Neuronal stem cell (in vitro differentiated cells): ENCODE measurements around the gene HERC2.
"Not testable (repeated sequence)": the region's sequence is repeated elsewhere in the genome, so short reads cannot be mapped to it uniquely, and the experiment has no call there.

Experiments
- DNase-seq: peaks from one replicate; pipeline ENCODE4 v3.0.0-alpha.2; 2013; ENCODE audit warnings: low spot score
- H2AFZ ChIP-seq: one replicate; pipeline ENCODE4 v1.6.1; 2013; ENCODE audit warnings: mild to moderate bottlenecking, low read length, inconsistent platforms
- H2AK5ac ChIP-seq: 2 replicates; pipeline ENCODE4 v1.6.1; 2013; ENCODE audit warnings: low read depth, mild to moderate bottlenecking, inconsistent platforms, low read length, moderate library complexity, mixed read lengths
- H2BK120ac ChIP-seq: 2 replicates; pipeline ENCODE4 v1.6.1; 2013; ENCODE audit warnings: low read depth, mild to moderate bottlenecking, inconsistent platforms, low read length, moderate library complexity, mixed read lengths
- H2BK12ac ChIP-seq: one replicate; pipeline ENCODE4 v1.6.1; 2013; ENCODE audit warnings: low read length, inconsistent platforms
- H2BK15ac ChIP-seq: 2 replicates; pipeline ENCODE4 v1.6.1; 2013; ENCODE audit warnings: mild to moderate bottlenecking, low read length, inconsistent platforms, mixed read lengths
- H2BK5ac ChIP-seq: one replicate; pipeline ENCODE4 v1.6.1; 2013; ENCODE audit warnings: inconsistent platforms, mild to moderate bottlenecking, low read length, moderate library complexity
- H3K14ac ChIP-seq: one replicate; pipeline ENCODE4 v1.6.1; 2013; ENCODE audit warnings: low read length, inconsistent platforms
- H3K18ac ChIP-seq: 2 replicates; pipeline ENCODE4 v1.6.1; 2013; ENCODE audit warnings: low read length, inconsistent platforms
- H3K23ac ChIP-seq: 2 replicates; pipeline ENCODE4 v1.6.1; 2013; ENCODE audit warnings: low read depth, mild to moderate bottlenecking, mixed read lengths, low read length, inconsistent platforms; ENCODE audit not compliant: poor library complexity
- H3K27ac ChIP-seq: replicated peaks from 3 replicates; pipeline ENCODE4 v1.5.1; 2013; ENCODE audit warnings: low read length, inconsistent platforms
- H3K27me3 ChIP-seq, 3 experiments: 2 replicates each; pipeline ENCODE4 v1.6.1; 2013; ENCODE audit warnings: low read length in 3 of 3, mild to moderate bottlenecking in 2 of 3, inconsistent platforms in 1 of 3, low read depth in 1 of 3, mixed read lengths in 1 of 3, moderate library complexity in 1 of 3; ENCODE audit not compliant: control insufficient read depth in 3 of 3, insufficient read depth in 3 of 3
- H3K36me3 ChIP-seq, 2 donors: replicated peaks in 1 of 2; 2 replicates each; pipeline ENCODE4 v1.6.1; 2013; ENCODE audit warnings: low read length in 2 of 2; ENCODE audit not compliant: control insufficient read depth in 2 of 2, insufficient read depth in 2 of 2
- H3K4ac ChIP-seq: 2 replicates; pipeline ENCODE4 v1.6.1; 2013; ENCODE audit warnings: inconsistent platforms, mild to moderate bottlenecking, low read length, moderate library complexity
- H3K4me1 ChIP-seq, 2 donors: 1 replicate in 1 of 2; 2 replicates in 1 of 2; pipeline ENCODE4 v1.6.1; 2013; ENCODE audit warnings: low read length in 2 of 2, low read depth in 1 of 2; ENCODE audit not compliant: control insufficient read depth in 2 of 2, insufficient read depth in 1 of 2
- H3K4me2 ChIP-seq: one replicate; pipeline ENCODE4 v1.6.1; 2013; ENCODE audit warnings: mild to moderate bottlenecking, low read length, inconsistent platforms; ENCODE audit not compliant: insufficient read depth, poor library complexity, severe bottlenecking
- H3K4me3 ChIP-seq, 2 donors: 2 replicates each; pipeline ENCODE4 v1.5.1; 2013; ENCODE audit warnings: low read length in 2 of 2, mild to moderate bottlenecking in 2 of 2, inconsistent platforms in 1 of 2, moderate library complexity in 1 of 2
- H3K79me1 ChIP-seq: one replicate; pipeline ENCODE4 v1.6.1; 2013; ENCODE audit warnings: low read depth, mild to moderate bottlenecking, inconsistent platforms, low read length, moderate library complexity
- H3K9ac ChIP-seq: one replicate; pipeline ENCODE4 v1.6.1; 2013; ENCODE audit warnings: mild to moderate bottlenecking, low read depth, low read length, inconsistent platforms; ENCODE audit not compliant: poor library complexity
- H3K9me3 ChIP-seq, 2 donors: replicated peaks in 1 of 2; 2 replicates each; pipeline versions ENCODE3 to v1.6.1; 2013; ENCODE audit warnings: low read length in 2 of 2, mild to moderate bottlenecking in 2 of 2, inconsistent platforms in 1 of 2, low read depth in 1 of 2, mixed read lengths in 1 of 2, moderate library complexity in 1 of 2; ENCODE audit not compliant: control insufficient read depth in 2 of 2, insufficient read depth in 1 of 2
- H4K8ac ChIP-seq: one replicate; pipeline ENCODE4 v1.6.1; 2013; ENCODE audit warnings: low read depth, mild to moderate bottlenecking, inconsistent platforms, low read length, moderate library complexity
- H4K91ac ChIP-seq: one replicate; pipeline ENCODE4 v1.6.1; 2013; ENCODE audit warnings: low read length, low read depth, mild to moderate bottlenecking, inconsistent platforms; ENCODE audit not compliant: poor library complexity
- WGBS, 2 donors: extraction: QIAGEN DNeasy Blood & Tissue Kit; methylation state at CpG; one replicate each; pipeline ENCODE4 v1.1.7; 2013; ENCODE audit warnings: missing lambda C conversion rate in 2 of 2, mixed read lengths in 1 of 2; ENCODE audit not compliant: insufficient read length in 2 of 2, insufficient replicate concordance in 1 of 2; ENCODE audit errors: extremely low coverage in 2 of 2; 5-methylcytosine and 5-hydroxymethylcytosine counted together

Gene HERC2

DNA sequence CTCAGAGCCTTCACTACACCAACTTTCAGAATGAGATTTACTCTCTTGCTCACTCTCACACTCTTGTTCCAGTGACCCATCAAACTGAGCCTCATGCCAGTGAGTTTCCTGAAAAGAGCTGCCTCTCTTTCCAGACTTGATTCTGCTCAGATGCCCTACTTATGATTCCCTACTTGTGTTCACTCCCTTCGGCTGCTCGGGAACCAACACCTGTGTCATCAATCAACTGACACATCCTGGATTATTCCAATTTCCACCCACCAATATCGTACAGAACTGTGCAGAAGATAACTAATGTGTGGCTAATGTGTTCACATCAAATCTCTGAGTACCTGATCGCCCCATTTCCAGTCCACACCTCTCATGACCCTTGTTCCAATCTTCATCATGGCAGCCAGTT lies 100.3 kb downstream of the HERC2 start:
- not testable (repeated sequence) for H3K14ac ChIP-seq, H3K23ac ChIP-seq, H4K91ac ChIP-seq, H3K4me2 ChIP-seq, H3K27me3 ChIP-seq, H2AFZ ChIP-seq, H2BK5ac ChIP-seq, H2BK120ac ChIP-seq, H2AK5ac ChIP-seq, H3K9ac ChIP-seq, H3K79me1 ChIP-seq, H3K4me3 ChIP-seq, H2BK12ac ChIP-seq, H2BK15ac ChIP-seq, H3K9me3 ChIP-seq, H4K8ac ChIP-seq, H3K4ac ChIP-seq, DNase-seq, H3K4me1 ChIP-seq, H3K27ac ChIP-seq, H3K18ac ChIP-seq
- no CpG with 5 or more reads among the region's 4 CpGs for whole genome bisulfite sequencing, 2 donors
- peaks cover 6 to 53% of the 10 kb centered on the region in 2 donors for H3K36me3 ChIP-seq

- Histone ChIP-seq H3K9me3 (no peaks in the 10 kb centered on the region), H2AFZ (no peak overlapping the region), H2BK5ac (no peak overlapping the region), H3K4me1 (no peaks in the 10 kb centered on the region), H2BK12ac (no peak overlapping the region), H3K14ac (no peak overlapping the region), H3K23ac (no peak overlapping the region), H2AK5ac (no peak overlapping the region), H3K27ac (no peak overlapping the region), H3K9ac (no peak overlapping the region), H4K8ac (no peak overlapping the region), H2BK15ac (no peak overlapping the region), H3K18ac (no peak overlapping the region), H3K27me3 (no peaks in the 10 kb centered on the region), H3K4me2 (no peak overlapping the region), H3K4ac (no peak overlapping the region), H3K79me1 (no peaks in the 10 kb centered on the region), H3K4me3 (no peak overlapping the region), H2BK120ac (no peak overlapping the region), H3K36me3 (peaks cover 10 to 54% of the 10 kb centered on the region in 2 donors), H4K91ac (no peak overlapping the region)
- WGBS, 2 donors = no CpG with 5 or more reads among the region's 10 CpGs
- DNase-seq = no peak
Measured at GRCh38 chr15:28219116-28219515, 102.9 kb downstream of the HERC2 start.

DNA sequence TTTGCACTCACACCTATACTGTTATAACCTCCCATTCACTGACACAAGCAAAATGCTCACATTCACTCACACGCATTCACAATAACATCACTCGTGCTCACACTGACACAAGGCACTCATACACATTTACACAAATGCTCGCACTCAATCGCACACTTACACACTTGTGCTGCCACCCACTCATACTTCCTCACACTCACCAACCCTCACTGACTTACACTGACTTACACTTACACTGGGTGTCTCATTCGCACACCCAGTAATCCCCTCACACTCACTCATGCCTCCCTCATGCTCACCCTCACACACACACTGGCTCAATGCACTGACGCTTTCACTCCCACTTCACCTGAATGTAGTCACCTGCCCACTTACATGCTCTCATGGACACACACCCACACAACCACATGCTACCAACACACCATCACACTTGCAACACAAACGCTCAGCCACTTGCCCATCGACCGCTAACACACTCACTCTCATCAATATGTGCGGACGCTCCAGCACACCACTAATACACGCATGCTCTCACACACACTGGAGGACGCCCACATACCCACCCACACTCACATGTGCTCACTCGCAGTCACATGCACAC lies 104.9 kb downstream of the HERC2 start:
- H3K9ac ChIP-seq, H2AFZ ChIP-seq, H3K27me3 ChIP-seq, H3K9me3 ChIP-seq, H2BK5ac ChIP-seq, H4K91ac ChIP-seq, H2AK5ac ChIP-seq, H3K79me1 ChIP-seq, DNase-seq, H2BK12ac ChIP-seq, H3K27ac ChIP-seq, H3K23ac ChIP-seq, H3K4me1 ChIP-seq, H3K4me2 ChIP-seq, H3K4ac ChIP-seq, H3K18ac ChIP-seq, H3K14ac ChIP-seq, H2BK15ac ChIP-seq, H4K8ac ChIP-seq, H2BK120ac ChIP-seq: not testable (repeated sequence)
- H3K4me3 ChIP-seq = peak overlapping the region in 1 of 2 donors; percentile 66
- no CpG with 5 or more reads among the region's 14 CpGs for WGBS, 2 donors
- H3K36me3 ChIP-seq = peaks cover 10 to 52% of the 10 kb centered on the region in 2 donors

DNA sequence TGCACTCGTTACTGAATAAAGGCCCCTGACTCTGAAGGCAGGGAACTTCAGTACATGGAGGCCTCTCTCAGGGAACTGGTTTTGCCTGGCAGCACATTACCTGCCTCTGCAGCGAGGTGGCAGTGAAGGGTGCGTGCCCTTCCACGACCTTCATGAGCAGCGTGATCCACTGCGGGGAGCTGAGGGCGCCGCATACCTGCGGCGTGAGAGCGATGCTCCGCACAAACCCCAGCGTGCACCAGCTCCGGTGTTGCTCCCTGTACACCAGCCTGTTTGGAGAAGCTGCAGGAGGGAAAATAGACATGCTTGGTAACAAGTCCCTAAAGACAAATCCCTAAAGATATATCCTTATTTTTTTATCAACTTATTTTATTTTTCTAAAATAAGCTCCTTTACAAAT lies 106.5 kb downstream of the HERC2 start:
- WGBS, 2 donors = no CpG with 5 or more reads among the region's 14 CpGs
- H2BK15ac ChIP-seq = not testable (repeated sequence)

More for the DNA sequence above, 106.5 kb downstream of the HERC2 start:
- not testable (repeated sequence) for H2AFZ ChIP-seq, H3K14ac ChIP-seq, H3K27ac ChIP-seq, H3K27me3 ChIP-seq, H3K4me2 ChIP-seq, H3K4me1 ChIP-seq, H3K4me3 ChIP-seq, H4K8ac ChIP-seq, H3K9me3 ChIP-seq, H3K4ac ChIP-seq, H3K18ac ChIP-seq, H2BK120ac ChIP-seq, H3K79me1 ChIP-seq, H2BK5ac ChIP-seq, H4K91ac ChIP-seq, H2AK5ac ChIP-seq, H3K23ac ChIP-seq, H2BK12ac ChIP-seq, DNase-seq
- H3K9ac ChIP-seq = peak overlapping the region; percentile 44
- H3K36me3 ChIP-seq = peaks cover 10 to 53% of the 10 kb centered on the region in 2 donors
